Fibroblast of lung (primary cell): ENCODE measurements around the gene KCNK15. TPM values are rescaled to one million over a fixed set of nuclear protein-coding genes. Genes with fewer than 3 reads are reported as not detected.
A peak's percentile ranks its signal among the peaks of the same experiment; 100 is the strongest.

Experiments used
- DNase-seq, 2 donors: peaks; one replicate each; pipeline versions ENCODE4 v3.0.0 to v3.0.0-alpha.2; 2010; ENCODE audit warnings: low read depth in 2 of 2
- H2AFZ ChIP-seq: 2 replicates; pipeline ENCODE4 v1.5.1; 2012; ENCODE audit warnings: low read length, control low read depth, inconsistent platforms
- H3K27ac ChIP-seq: 2 replicates; pipeline ENCODE4 v1.5.1; 2011; ENCODE audit warnings: low read length, control low read depth; ENCODE audit not compliant: insufficient read depth
- H3K27me3 ChIP-seq: 2 replicates; pipeline ENCODE4 v1.5.1; 2011; ENCODE audit warnings: mild to moderate bottlenecking, low read length; ENCODE audit not compliant: control insufficient read depth, insufficient read depth
- H3K36me3 ChIP-seq: 2 replicates; pipeline ENCODE4 v1.5.1; 2011; ENCODE audit warnings: low read length; ENCODE audit not compliant: control insufficient read depth, insufficient read depth
- H3K4me1 ChIP-seq: 2 replicates; pipeline ENCODE4 v1.5.1; 2011; ENCODE audit warnings: low read length; ENCODE audit not compliant: control insufficient read depth, insufficient read depth; ENCODE audit errors: extremely low read depth
- H3K4me2 ChIP-seq: 2 replicates; pipeline ENCODE4 v1.5.1; 2011; ENCODE audit warnings: low read length, control low read depth; ENCODE audit not compliant: insufficient read depth; ENCODE audit errors: extremely low read depth
- H3K4me3 ChIP-seq, 4 experiments: fragments of 200-600 bp in 1 of 4; sonication (generic) in 1 of 4; replicated peaks in 1 of 4; 2 replicates each; pipeline ENCODE4 v1.5.1; 2011 to 2016; ENCODE audit warnings: low read length in 4 of 4, low read depth in 3 of 4, mild to moderate bottlenecking in 3 of 4, control low read depth in 2 of 4, inconsistent platforms in 1 of 4, mixed read lengths in 1 of 4; ENCODE audit not compliant: insufficient read depth in 1 of 4; ENCODE audit errors: control extremely low read depth in 1 of 4
- H3K79me2 ChIP-seq: 2 replicates; pipeline ENCODE4 v1.5.1; 2012; ENCODE audit warnings: mild to moderate bottlenecking, low read length, inconsistent platforms; ENCODE audit not compliant: control insufficient read depth, insufficient read depth
- H3K9ac ChIP-seq: 2 replicates; pipeline ENCODE4 v1.5.1; 2011; ENCODE audit warnings: mild to moderate bottlenecking, low read length, control low read depth; ENCODE audit not compliant: insufficient read depth
- H3K9me3 ChIP-seq: 2 replicates; pipeline ENCODE4 v1.5.1; 2012; ENCODE audit warnings: low read depth, low read length; ENCODE audit not compliant: control insufficient read depth, insufficient read depth
- H4K20me1 ChIP-seq: 2 replicates; pipeline ENCODE4 v1.5.1; 2011; ENCODE audit warnings: low read length; ENCODE audit not compliant: control insufficient read depth, insufficient read depth; ENCODE audit errors: extremely low read depth
- CTCF ChIP-seq, 2 donors: IDR thresholded peaks in 1 of 2; conservative IDR thresholded peaks in 1 of 2; 1 replicate in 1 of 2; 2 replicates in 1 of 2; pipeline ENCODE4 v1.5.1; 2011 to 2012; ENCODE audit warnings: low read length in 2 of 2, control low read depth in 1 of 2, inconsistent platforms in 1 of 2, low read depth in 1 of 2, mild to moderate bottlenecking in 1 of 2
- EZH2 ChIP-seq: IDR thresholded peaks from 2 replicates; pipeline ENCODE4 v1.5.1; 2012; ENCODE audit warnings: low read length, control low read depth, mild to moderate bottlenecking; ENCODE audit errors: missing control alignments
- polyA plus RNA-seq, 2 donors: library from polyadenylated mRNA; depleted of rRNA in 1 of 2; stranded (reverse) in 1 of 2; unstranded in 1 of 2; fragments of >200 nt; gene quantifications; 2 replicates each; pipeline ENCODE4 v1.2.1, GENCODE V29; 2011 to 2012; ENCODE audit warnings: missing spikeins in 1 of 2
- total RNA-seq: library from RNA; depleted of rRNA; stranded (reverse); fragments of >200 nt; gene quantifications from 2 replicates; pipeline ENCODE4 v1.2.1, GENCODE V29; 2014

KCNK15 gene
- total and polyA plus RNA-seq, 2 donors (not counting 1 experiment from before 2014, with no cell fraction given), result 1.8 to 2.2 TPM

- H3K27me3 ChIP-seq, result peaks cover 58% of the 10 kb centered on the region
- peaks cover 3% of the 10 kb centered on the region for H3K4me1 ChIP-seq
- H3K9ac ChIP-seq, result no peak overlapping the region
- H3K4me2 ChIP-seq, result no peak overlapping the region
- H4K20me1 ChIP-seq, result no peaks in the 10 kb centered on the region
- H2AFZ ChIP-seq, result no peak overlapping the region
- no peak for DNase-seq
- no peaks in the 10 kb centered on the region for H3K79me2 ChIP-seq
- peak overlapping the region in 1 of 4 experiments; percentile 56 for H3K4me3 ChIP-seq
- no peak for TF ChIP-seq CTCF (conservative IDR thresholded peaks at IDR 0.05 in 1 of 2, IDR thresholded peaks at IDR 0.05 in 1 of 2; ENCODE audit: low read depth in 1 of 2, low read length in 2 of 2)
- no peak for TF ChIP-seq EZH2
- H3K9me3 ChIP-seq, result no peaks in the 10 kb centered on the region
- no peak overlapping the region for H3K27ac ChIP-seq
- no peaks in the 10 kb centered on the region for H3K36me3 ChIP-seq
These were observed 505 bp upstream of the KCNK15 start for GRCh38 chr20:44745122-44745597.

- Histone ChIP-seq H3K4me3 (peak overlapping the region; percentile 19 to 56 (median 34)), H3K36me3 (no peaks in the 10 kb centered on the region), H3K27me3 (peaks cover 60% of the 10 kb centered on the region), H3K4me1 (peaks cover 3% of the 10 kb centered on the region), H3K27ac (no peak overlapping the region), H3K4me2 (peak overlapping the region; percentile 58), H3K9ac (no peak overlapping the region), H3K79me2 (no peaks in the 10 kb centered on the region), H2AFZ (no peak overlapping the region), H3K9me3 (no peaks in the 10 kb centered on the region), H4K20me1 (no peaks in the 10 kb centered on the region)
- TF ChIP-seq CTCF (conservative IDR thresholded peaks at IDR 0.05 in 1 of 2, IDR thresholded peaks at IDR 0.05 in 1 of 2; ENCODE audit: low read depth in 1 of 2, low read length in 2 of 2) (no peak), EZH2 (peak; percentile 86)
- no peak for DNase-seq
These were observed 901 bp downstream of the KCNK15 start for GRCh38 chr20:44746367-44747165.

- no peak overlapping the region for H3K9ac ChIP-seq
- no peaks in the 10 kb centered on the region for H3K9me3 ChIP-seq
- peaks cover 3% of the 10 kb centered on the region for H3K4me1 ChIP-seq
- no peaks in the 10 kb centered on the region for H4K20me1 ChIP-seq
- H3K4me3 ChIP-seq, result no peak overlapping the region
- TF ChIP-seq EZH2 (peak; percentile 33), CTCF (conservative IDR thresholded peaks at IDR 0.05 in 1 of 2, IDR thresholded peaks at IDR 0.05 in 1 of 2; ENCODE audit: low read depth in 1 of 2, low read length in 2 of 2) (peak; percentile 76 to 77)
- no peak overlapping the region for H3K4me2 ChIP-seq
- no peaks in the 10 kb centered on the region for H3K36me3 ChIP-seq
- no peak overlapping the region for H3K27ac ChIP-seq
- H3K79me2 ChIP-seq, result no peaks in the 10 kb centered on the region
- peak; percentile 60 to 71 for DNase-seq
- H3K27me3 ChIP-seq, result peaks cover 57% of the 10 kb centered on the region
- H2AFZ ChIP-seq, result no peak overlapping the region
These were observed 1.7 kb downstream of the KCNK15 start for GRCh38 chr20:44747166-44748004.
